ENCODE measurements around the gene STAM2. TPM values are rescaled to one million over a fixed set of nuclear protein-coding genes. Genes with fewer than 3 reads are reported as not detected.
"Not testable (repeated sequence)": the region's sequence is repeated elsewhere in the genome, so short reads cannot be mapped to it uniquely, and the experiment has no call there.

The STAM2 gene
- polyA plus RNA-seq, 6 donors from 2014 or later = 2.8 to 9.8 (median 7.6) TPM

- H3K27ac Mint-ChIP-seq, H3K36me3 Mint-ChIP-seq: not testable (repeated sequence)
- peaks cover 23 to 49% (median 27%) of the 10 kb centered on the region in 3 donors for H3K27me3 Mint-ChIP-seq
Measured at GRCh38 chr2:152186808-152187207, 11.2 kb upstream of the STAM2 start.

GRCh38 chr2:152186262-152186661, 10.7 kb upstream of the STAM2 start:
- Mint-ChIP-seq H3K36me3 (no peaks in the 10 kb centered on the region), H3K4me3 (no peak overlapping the region), H3K9me3 (peaks cover 0 to 8% (median 3%) of the 10 kb centered on the region in 7 donors), H3K4me1 (no peaks in the 10 kb centered on the region), H3K27me3 (peaks cover 23 to 49% (median 27%) of the 10 kb centered on the region in 3 donors), H3K27ac (no peak overlapping the region)
- ATAC-seq (ENCODE audit: low read depth in 2 of 2) (no peak), DNase-seq (no peak)

More at GRCh38 chr2:152186808-152187207, 11.2 kb upstream of the STAM2 start:
- H3K9me3 Mint-ChIP-seq; DNase-seq; ATAC-seq (ENCODE audit: low read depth in 2 of 2); H3K4me3 Mint-ChIP-seq; H3K4me1 Mint-ChIP-seq: not testable (repeated sequence)

GRCh38 chr2:152183401-152184073, 8.0 kb upstream of the STAM2 start:
- H3K4me1 Mint-ChIP-seq = no peaks in the 10 kb centered on the region
- H3K4me3 Mint-ChIP-seq = no peak overlapping the region
- peaks cover 16 to 43% (median 32%) of the 10 kb centered on the region in 3 donors for H3K27me3 Mint-ChIP-seq
- H3K36me3 Mint-ChIP-seq = no peaks in the 10 kb centered on the region
- H3K9me3 Mint-ChIP-seq = peaks cover 0 to 8% (median 3%) of the 10 kb centered on the region in 7 donors
- H3K27ac Mint-ChIP-seq = peak overlapping the region in 1 of 6 donors; percentile 49
- DNase-seq (no peak), ATAC-seq (ENCODE audit: low read depth in 2 of 2) (no peak)

GRCh38 chr2:152177667-152178066, 2.1 kb upstream of the STAM2 start:
- not testable (repeated sequence) for DNase-seq; H3K9me3 Mint-ChIP-seq; H3K36me3 Mint-ChIP-seq; ATAC-seq (ENCODE audit: low read depth in 2 of 2); H3K27ac Mint-ChIP-seq
- H3K27me3 Mint-ChIP-seq = peaks cover 2 to 14% (median 13%) of the 10 kb centered on the region in 3 donors
- peak overlapping the region in 2 of 8 donors; percentile 16 to 86 for H3K4me3 Mint-ChIP-seq
- H3K4me1 Mint-ChIP-seq = peaks cover 13 to 37% (median 19%) of the 10 kb centered on the region in 3 donors

GRCh38 chr2:152176113-152176714, 651 bp upstream of the STAM2 start:
- peaks cover 0 to 12% (median 8%) of the 10 kb centered on the region in 3 donors for H3K27me3 Mint-ChIP-seq
- H3K4me1 Mint-ChIP-seq = peaks cover 23 to 49% (median 31%) of the 10 kb centered on the region in 3 donors
- DNase-seq = no peak
- no peaks in the 10 kb centered on the region for H3K9me3 Mint-ChIP-seq
- H3K36me3 Mint-ChIP-seq = peaks cover 0 to 3% of the 10 kb centered on the region in 2 donors
- H3K4me3 Mint-ChIP-seq = peak overlapping the region; percentile 95 to 100 (median 99)
- H3K27ac Mint-ChIP-seq = peak overlapping the region; percentile 100
- peak in 1 of 2 donors; percentile 7 for ATAC-seq (ENCODE audit: low read depth in 2 of 2)

GRCh38 chr2:152175012-152175367, 573 bp downstream of the STAM2 start:
- Mint-ChIP-seq H3K36me3 (peaks cover 0 to 3% of the 10 kb centered on the region in 2 donors), H3K4me3 (peak overlapping the region; percentile 95 to 100 (median 99)), H3K9me3 (no peaks in the 10 kb centered on the region), H3K27ac (peak overlapping the region; percentile 100), H3K27me3 (peaks cover 0 to 5% (median 0%) of the 10 kb centered on the region in 3 donors), H3K4me1 (peaks cover 23 to 57% (median 33%) of the 10 kb centered on the region in 3 donors)
- peak; percentile 49 for DNase-seq
- peak; percentile 49 to 53 for ATAC-seq (ENCODE audit: low read depth in 2 of 2)

GRCh38 chr2:152174574-152174973, 989 bp downstream of the STAM2 start:
- DNase-seq = no peak
- Mint-ChIP-seq H3K27me3 (peaks cover 0 to under 1% (median 0%) of the 10 kb centered on the region in 3 donors), H3K4me3 (peak overlapping the region; percentile 95 to 100 (median 99)), H3K9me3 (no peaks in the 10 kb centered on the region), H3K36me3 (peaks cover 0 to 3% of the 10 kb centered on the region in 2 donors), H3K27ac (peak overlapping the region; percentile 100), H3K4me1 (peaks cover 25 to 61% (median 37%) of the 10 kb centered on the region in 3 donors)
- ATAC-seq (ENCODE audit: low read depth in 2 of 2) = no peak

- Mint-ChIP-seq H3K36me3 (peaks cover 0 to 3% of the 10 kb centered on the region in 2 donors), H3K4me1 (peaks cover 29 to 67% (median 44%) of the 10 kb centered on the region in 3 donors), H3K4me3 (peak overlapping the region in 4 of 8 donors; percentile 30 to 99 (median 70)), H3K27me3 (no peaks in the 10 kb centered on the region), H3K27ac (peak overlapping the region in 1 of 6 donors; percentile 29), H3K9me3 (no peaks in the 10 kb centered on the region)
- ATAC-seq (ENCODE audit: low read depth in 2 of 2) (no peak), DNase-seq (no peak)
Measured at GRCh38 chr2:152173831-152174230, 1.7 kb downstream of the STAM2 start.

- not testable (repeated sequence) for H3K36me3 Mint-ChIP-seq; H3K9me3 Mint-ChIP-seq; DNase-seq; H3K27me3 Mint-ChIP-seq; ATAC-seq (ENCODE audit: low read depth in 2 of 2)
- H3K4me1 Mint-ChIP-seq = peaks cover 32 to 77% (median 54%) of the 10 kb centered on the region in 3 donors
- H3K4me3 Mint-ChIP-seq = peak overlapping the region in 1 of 8 donors; percentile 16
- peak overlapping the region in 2 of 6 donors; percentile 42 to 53 for H3K27ac Mint-ChIP-seq
Measured at GRCh38 chr2:152172201-152172785, 3.3 kb downstream of the STAM2 start.

- Mint-ChIP-seq H3K4me3 (peak overlapping the region in 1 of 8 donors; percentile 45), H3K9me3 (no peaks in the 10 kb centered on the region), H3K27me3 (no peaks in the 10 kb centered on the region), H3K27ac (peak overlapping the region in 4 of 6 donors; percentile 42 to 89 (median 60)), H3K4me1 (peaks cover 36 to 78% (median 59%) of the 10 kb centered on the region in 3 donors), H3K36me3 (peaks cover 0 to 3% of the 10 kb centered on the region in 2 donors)
- DNase-seq = no peak
- no peak for ATAC-seq (ENCODE audit: low read depth in 2 of 2)
Measured at GRCh38 chr2:152171718-152172117, 3.8 kb downstream of the STAM2 start.

- ATAC-seq (ENCODE audit: low read depth in 2 of 2); DNase-seq; H3K9me3 Mint-ChIP-seq; H3K27me3 Mint-ChIP-seq; H3K36me3 Mint-ChIP-seq: not testable (repeated sequence)
- H3K27ac Mint-ChIP-seq = peak overlapping the region in 2 of 6 donors; percentile 41 to 91
- H3K4me1 Mint-ChIP-seq = peaks cover 36 to 71% (median 60%) of the 10 kb centered on the region in 3 donors
- peak overlapping the region in 1 of 8 donors; percentile 10 for H3K4me3 Mint-ChIP-seq
Measured at GRCh38 chr2:152169158-152169557, 6.4 kb downstream of the STAM2 start.

- H3K4me3 Mint-ChIP-seq = peak overlapping the region in 1 of 8 donors; percentile 29
- peaks cover 40 to 64% (median 61%) of the 10 kb centered on the region in 3 donors for H3K4me1 Mint-ChIP-seq
- ATAC-seq (ENCODE audit: low read depth in 2 of 2); H3K27ac Mint-ChIP-seq; H3K9me3 Mint-ChIP-seq; H3K27me3 Mint-ChIP-seq; DNase-seq; H3K36me3 Mint-ChIP-seq: not testable (repeated sequence)
Measured at GRCh38 chr2:152167470-152167869, 8.1 kb downstream of the STAM2 start.

- Mint-ChIP-seq H3K4me3 (peak overlapping the region in 2 of 8 donors; percentile 2 to 29), H3K27ac (peak overlapping the region in 1 of 6 donors; percentile 45), H3K4me1 (peaks cover 36 to 60% (median 57%) of the 10 kb centered on the region in 3 donors), H3K9me3 (no peaks in the 10 kb centered on the region), H3K27me3 (no peaks in the 10 kb centered on the region), H3K36me3 (peaks cover 0 to 5% of the 10 kb centered on the region in 2 donors)
- DNase-seq = no peak
- ATAC-seq (ENCODE audit: low read depth in 2 of 2) = no peak
Measured at GRCh38 chr2:152167065-152167464, 8.5 kb downstream of the STAM2 start.

Measured in naive B cell (primary cell).